HG02642 (cell line): ENCODE measurements around the gene GINS2.

ENCODE experiments used
- ATAC-seq: cut with Tn5 transposase; IDR thresholded peaks from one replicate; pipeline ENCODE4 v1.9.1; 2021; ENCODE audit warnings: mild to moderate bottlenecking; ENCODE audit not compliant: unreplicated experiment, poor library complexity

GINS2 gene

GRCh38 chr16:85717393-85718152, 28.8 kb upstream of the GINS2 start:
- no peak for ATAC-seq

- ATAC-seq, result no peak
Measured at GRCh38 chr16:85716680-85717038, 27.9 kb upstream of the GINS2 start.

GRCh38 chr16:85716022-85716679, 27.4 kb upstream of the GINS2 start:
- ATAC-seq, result no peak

GRCh38 chr16:85715169-85716021, 26.6 kb upstream of the GINS2 start:
- no peak for ATAC-seq

GRCh38 chr16:85712801-85713200, 24.0 kb upstream of the GINS2 start:
- no peak for ATAC-seq

GRCh38 chr16:85711982-85712587, 23.3 kb upstream of the GINS2 start:
- ATAC-seq, result no peak

GRCh38 chr16:85710732-85711131, 22.0 kb upstream of the GINS2 start:
- no peak for ATAC-seq

- no peak for ATAC-seq
Measured at GRCh38 chr16:85709766-85710585, 21.2 kb upstream of the GINS2 start.

- no peak for ATAC-seq
Measured at GRCh38 chr16:85708338-85708737, 19.6 kb upstream of the GINS2 start.

GRCh38 chr16:85707528-85708095, 18.9 kb upstream of the GINS2 start:
- no peak for ATAC-seq

GRCh38 chr16:85706449-85707034, 17.8 kb upstream of the GINS2 start:
- no peak for ATAC-seq

GRCh38 chr16:85704900-85705846, 16.4 kb upstream of the GINS2 start:
- no peak for ATAC-seq

- ATAC-seq, result no peak
Measured at GRCh38 chr16:85704011-85704410, 15.3 kb upstream of the GINS2 start.

- no peak for ATAC-seq
Measured at GRCh38 chr16:85699628-85700027, 10.9 kb upstream of the GINS2 start.

GRCh38 chr16:85698935-85699558, 10.3 kb upstream of the GINS2 start:
- no peak for ATAC-seq

GRCh38 chr16:85698459-85698891, 9.7 kb upstream of the GINS2 start:
- no peak for ATAC-seq

GRCh38 chr16:85697431-85697830, 8.7 kb upstream of the GINS2 start:
- ATAC-seq, result no peak

- no peak for ATAC-seq
Measured at GRCh38 chr16:85696781-85697180, 8.0 kb upstream of the GINS2 start.
